WERI-Rb-1 (cell line): ENCODE results near the gene FARSB.

ENCODE experiments used
- DNase-seq: peaks from one replicate; pipeline ENCODE4 v3.0.0-alpha.2; 2020
- H3K27ac ChIP-seq: fragments of 250-450 bp; sonication (Bioruptor Pico); 2 replicates; pipeline ENCODE4 v1.5.1; 2020; ENCODE audit warnings: mild to moderate bottlenecking, moderate library complexity
- H3K27me3 ChIP-seq: fragments of 250-450 bp; sonication (Bioruptor Pico); 2 replicates; pipeline ENCODE4 v1.5.1; 2021; ENCODE audit warnings: mild to moderate bottlenecking, low read depth, moderate library complexity; ENCODE audit not compliant: insufficient read depth, severe bottlenecking
- H3K36me3 ChIP-seq: fragments of 250-450 bp; sonication (Bioruptor Pico); 2 replicates; pipeline ENCODE4 v1.5.1; 2020; ENCODE audit warnings: mild to moderate bottlenecking, moderate library complexity
- H3K4me3 ChIP-seq: 2 replicates; pipeline ENCODE4 v1.5.1; 2011; ENCODE audit warnings: low read depth, mild to moderate bottlenecking, control low read depth, low read length
- H3K9me3 ChIP-seq: fragments of 250-450 bp; sonication (Bioruptor Pico); 2 replicates; pipeline ENCODE4 v1.5.1; 2021; ENCODE audit warnings: mild to moderate bottlenecking, moderate library complexity; ENCODE audit not compliant: severe bottlenecking
- CTCF ChIP-seq: IDR thresholded peaks from 2 replicates; pipeline ENCODE4 v1.5.1; 2011; ENCODE audit warnings: low read depth, mild to moderate bottlenecking, control low read depth, inconsistent platforms, low read length

FARSB gene

DNA sequence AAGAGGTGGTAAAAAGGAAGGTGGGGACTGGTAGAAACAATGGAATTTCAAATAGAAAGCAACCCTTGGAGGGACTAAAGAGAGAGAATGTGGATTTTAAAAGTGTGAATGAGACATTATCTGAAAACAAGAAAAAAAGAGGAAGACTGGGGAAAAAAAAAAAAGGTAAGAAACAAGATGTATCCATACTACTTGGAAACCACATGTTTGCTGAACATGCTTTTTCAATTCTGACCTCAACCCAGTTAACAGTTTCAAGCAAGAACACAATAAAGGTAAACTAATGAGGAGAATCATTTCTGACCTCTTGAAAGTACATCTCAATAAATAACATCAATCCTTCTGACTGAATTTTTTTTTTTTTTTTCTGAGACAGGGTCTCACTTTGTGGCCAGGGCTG, 2.6 kb downstream of the FARSB start:
- TF ChIP-seq CTCF = no peak
- H3K4me3 ChIP-seq = no peak overlapping the region
- DNase-seq = no peak

DNA sequence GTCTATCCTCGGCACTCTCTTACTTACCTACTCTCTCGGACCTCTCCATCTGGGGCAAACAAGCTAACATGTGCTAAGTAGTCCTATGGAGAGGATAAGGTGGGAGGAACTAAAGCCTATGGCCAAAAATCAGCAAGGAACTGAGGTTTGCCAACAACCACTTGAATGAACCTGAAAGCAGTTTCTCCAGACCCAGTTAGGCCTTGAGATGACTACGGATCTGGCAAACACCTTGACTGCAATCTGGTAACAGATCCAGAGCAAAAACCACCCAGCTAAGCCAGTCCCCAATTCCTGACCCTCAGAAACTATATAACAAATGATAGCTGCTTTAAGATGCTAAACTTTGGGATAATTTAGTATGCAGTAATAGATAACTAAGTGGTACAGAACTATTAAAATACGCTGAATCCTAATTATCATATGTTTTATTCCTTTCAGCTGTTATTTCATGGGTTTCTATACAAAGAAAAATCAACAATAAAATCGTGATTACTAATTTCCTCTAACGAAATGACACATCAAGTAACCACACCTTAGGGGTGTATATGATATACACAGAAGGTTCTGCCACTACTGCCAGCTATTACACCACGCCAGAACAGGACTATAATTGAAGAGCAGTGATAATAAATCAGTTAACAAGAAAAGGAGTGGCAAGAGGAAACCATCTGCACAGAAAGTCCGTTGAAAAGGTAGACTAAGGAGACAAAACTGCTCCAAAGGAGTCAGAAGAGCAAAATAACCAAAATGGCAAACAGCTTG, 3.2 kb downstream of the FARSB start:
- Histone ChIP-seq H3K9me3 (no peaks in the 10 kb centered on the region), H3K27ac (no peak overlapping the region), H3K27me3 (no peaks in the 10 kb centered on the region), H3K36me3 (peaks cover 5% of the 10 kb centered on the region), H3K4me3 (no peak overlapping the region)
- no peak for TF ChIP-seq CTCF
- no peak for DNase-seq

More for the DNA sequence above, 2.6 kb downstream of the FARSB start:
- no peaks in the 10 kb centered on the region for H3K27me3 ChIP-seq
- H3K27ac ChIP-seq = no peak overlapping the region
- H3K36me3 ChIP-seq = peaks cover 3% of the 10 kb centered on the region; the same call in 1 of the 2 replicates
- no peaks in the 10 kb centered on the region for H3K9me3 ChIP-seq

- Histone ChIP-seq H3K27ac (no peak overlapping the region), H3K9me3 (no peaks in the 10 kb centered on the region), H3K27me3 (no peaks in the 10 kb centered on the region), H3K36me3 (peaks cover 9% of the 10 kb centered on the region), H3K4me3 (no peak overlapping the region)
- TF ChIP-seq CTCF = no peak
- DNase-seq = no peak
Measured at GRCh38 chr2:222651718-222652418, 4.0 kb downstream of the FARSB start.

GRCh38 chr2:222649801-222650200, 6.1 kb downstream of the FARSB start:
- H3K27ac ChIP-seq = no peak overlapping the region
- H3K4me3 ChIP-seq = no peak overlapping the region
- TF ChIP-seq CTCF = no peak
- H3K27me3 ChIP-seq = no peaks in the 10 kb centered on the region
- H3K9me3 ChIP-seq = no peaks in the 10 kb centered on the region
- DNase-seq = no peak
- H3K36me3 ChIP-seq = peaks cover 6% of the 10 kb centered on the region

DNA sequence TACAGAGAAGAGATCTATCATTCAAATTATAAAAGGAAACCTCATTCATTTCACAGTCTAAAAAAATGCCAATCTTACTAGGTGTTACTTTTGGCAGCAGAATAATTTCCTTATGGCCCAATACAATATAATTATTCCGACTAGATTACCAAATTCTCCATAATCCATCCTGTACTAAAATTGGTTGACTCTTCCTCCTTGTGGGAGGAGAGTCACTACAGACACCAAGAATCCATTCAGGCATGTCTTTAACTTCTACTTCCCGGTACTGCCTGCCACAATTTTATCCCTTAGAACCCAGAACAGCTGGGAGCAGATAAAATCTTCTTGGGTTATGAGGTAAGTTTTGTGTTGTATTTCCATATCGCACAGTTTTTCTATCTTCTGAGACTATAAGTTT, 9.9 kb downstream of the FARSB start:
- TF ChIP-seq CTCF = no peak
- no peak for DNase-seq
- Histone ChIP-seq H3K36me3 (peaks cover 18% of the 10 kb centered on the region), H3K4me3 (no peak overlapping the region), H3K9me3 (no peaks in the 10 kb centered on the region), H3K27me3 (no peaks in the 10 kb centered on the region), H3K27ac (no peak overlapping the region)
